ENCODE results near the gene BACE1-AS.

Gene BACE1-AS

GRCh38 chr11:117281159-117281558, 10.0 kb upstream of the BACE1-AS start:
- no peak overlapping the region for H3K27ac ChIP-seq (replicated peaks; ENCODE audit: low read length)
- no peak overlapping the region for H2AK5ac ChIP-seq (ENCODE audit: low read depth, low read length)
- no peak overlapping the region for H3K4me2 ChIP-seq (ENCODE audit: insufficient read depth, low read length, poor library complexity, severe bottlenecking)
- peaks cover 2% of the 10 kb centered on the region for H3K79me1 ChIP-seq (ENCODE audit: low read depth, low read length)
- H3K4ac ChIP-seq (ENCODE audit: low read length) = no peak overlapping the region
- H4K91ac ChIP-seq (ENCODE audit: low read depth, low read length, poor library complexity) = no peak overlapping the region
- H3K9ac ChIP-seq (ENCODE audit: low read depth, low read length, poor library complexity) = no peak overlapping the region
- no CpG with 5 or more reads among the region's 6 CpGs for WGBS, 2 donors (ENCODE audit: extremely low coverage in 2 of 2, insufficient read length in 2 of 2, insufficient replicate concordance in 1 of 2)
- DNase-seq (ENCODE audit: low spot score) = no peak
- no peak overlapping the region for H2BK120ac ChIP-seq (ENCODE audit: low read depth, low read length)
- H3K18ac ChIP-seq (ENCODE audit: low read length) = no peak overlapping the region
- H3K4me3 ChIP-seq (ENCODE audit: low read length in 2 of 2) = no peak overlapping the region
- no peak overlapping the region for H3K23ac ChIP-seq (ENCODE audit: low read depth, low read length, poor library complexity)
- peaks cover 29 to 79% of the 10 kb centered on the region in 2 donors for H3K36me3 ChIP-seq (replicated peaks in 1 of 2; ENCODE audit: control insufficient read depth in 2 of 2, insufficient read depth in 2 of 2, low read length in 2 of 2)
- no peak overlapping the region for H4K8ac ChIP-seq (ENCODE audit: low read depth, low read length)
- H3K9me3 ChIP-seq (replicated peaks in 1 of 2; ENCODE audit: control insufficient read depth in 2 of 2, insufficient read depth in 1 of 2, low read depth in 1 of 2, low read length in 2 of 2) = no peaks in the 10 kb centered on the region
- H2AFZ ChIP-seq (ENCODE audit: low read length) = no peak overlapping the region
- no peaks in the 10 kb centered on the region for H3K4me1 ChIP-seq (ENCODE audit: control insufficient read depth in 2 of 2, insufficient read depth in 1 of 2, low read depth in 1 of 2, low read length in 2 of 2)
- H3K27me3 ChIP-seq (ENCODE audit: control insufficient read depth in 3 of 3, insufficient read depth in 3 of 3, low read depth in 1 of 3, low read length in 3 of 3) = no peaks in the 10 kb centered on the region
- no peak overlapping the region for H2BK12ac ChIP-seq (ENCODE audit: low read length)
- H3K14ac ChIP-seq (ENCODE audit: low read length) = no peak overlapping the region
- no peak overlapping the region for H2BK5ac ChIP-seq (ENCODE audit: low read length)
- H2BK15ac ChIP-seq (ENCODE audit: low read length) = no peak overlapping the region

GRCh38 chr11:117281869-117282268, 9.3 kb upstream of the BACE1-AS start:
- Histone ChIP-seq H2BK12ac (ENCODE audit: low read length) (no peak overlapping the region), H3K27me3 (ENCODE audit: control insufficient read depth in 3 of 3, insufficient read depth in 3 of 3, low read depth in 1 of 3, low read length in 3 of 3) (no peaks in the 10 kb centered on the region), H3K23ac (ENCODE audit: low read depth, low read length, poor library complexity) (no peak overlapping the region), H3K27ac (replicated peaks; ENCODE audit: low read length) (no peak overlapping the region), H3K14ac (ENCODE audit: low read length) (no peak overlapping the region), H3K4me3 (ENCODE audit: low read length in 2 of 2) (no peak overlapping the region), H2AK5ac (ENCODE audit: low read depth, low read length) (no peak overlapping the region), H3K79me1 (ENCODE audit: low read depth, low read length) (peaks cover 2% of the 10 kb centered on the region), H4K91ac (ENCODE audit: low read depth, low read length, poor library complexity) (no peak overlapping the region), H3K18ac (ENCODE audit: low read length) (no peak overlapping the region), H3K4me2 (ENCODE audit: insufficient read depth, low read length, poor library complexity, severe bottlenecking) (no peak overlapping the region), H2BK15ac (ENCODE audit: low read length) (no peak overlapping the region), H3K9me3 (replicated peaks in 1 of 2; ENCODE audit: control insufficient read depth in 2 of 2, insufficient read depth in 1 of 2, low read depth in 1 of 2, low read length in 2 of 2) (no peaks in the 10 kb centered on the region), H4K8ac (ENCODE audit: low read depth, low read length) (no peak overlapping the region), H3K9ac (ENCODE audit: low read depth, low read length, poor library complexity) (no peak overlapping the region), H2BK5ac (ENCODE audit: low read length) (no peak overlapping the region), H3K36me3 (replicated peaks in 1 of 2; ENCODE audit: control insufficient read depth in 2 of 2, insufficient read depth in 2 of 2, low read length in 2 of 2) (peaks cover 29 to 79% of the 10 kb centered on the region in 2 donors), H3K4me1 (ENCODE audit: control insufficient read depth in 2 of 2, insufficient read depth in 1 of 2, low read depth in 1 of 2, low read length in 2 of 2) (no peaks in the 10 kb centered on the region), H2BK120ac (ENCODE audit: low read depth, low read length) (no peak overlapping the region), H3K4ac (ENCODE audit: low read length) (no peak overlapping the region), H2AFZ (ENCODE audit: low read length) (no peak overlapping the region)
- WGBS, 2 donors (ENCODE audit: extremely low coverage in 2 of 2, insufficient read length in 2 of 2, insufficient replicate concordance in 1 of 2) = no CpG with 5 or more reads among the region's 7 CpGs
- DNase-seq (ENCODE audit: low spot score) = no peak

GRCh38 chr11:117282956-117283355, 8.2 kb upstream of the BACE1-AS start:
- Histone ChIP-seq H3K79me1 (ENCODE audit: low read depth, low read length) (peaks cover 2% of the 10 kb centered on the region), H2BK15ac (ENCODE audit: low read length) (no peak overlapping the region), H3K4me1 (ENCODE audit: control insufficient read depth in 2 of 2, insufficient read depth in 1 of 2, low read depth in 1 of 2, low read length in 2 of 2) (no peaks in the 10 kb centered on the region), H3K36me3 (replicated peaks in 1 of 2; ENCODE audit: control insufficient read depth in 2 of 2, insufficient read depth in 2 of 2, low read length in 2 of 2) (peaks cover 33 to 89% of the 10 kb centered on the region in 2 donors), H3K4me3 (ENCODE audit: low read length in 2 of 2) (no peak overlapping the region), H2BK12ac (ENCODE audit: low read length) (no peak overlapping the region), H2AFZ (ENCODE audit: low read length) (no peak overlapping the region), H3K14ac (ENCODE audit: low read length) (no peak overlapping the region), H3K4ac (ENCODE audit: low read length) (no peak overlapping the region), H2BK5ac (ENCODE audit: low read length) (no peak overlapping the region), H3K18ac (ENCODE audit: low read length) (no peak overlapping the region), H3K27ac (replicated peaks; ENCODE audit: low read length) (no peak overlapping the region), H3K4me2 (ENCODE audit: insufficient read depth, low read length, poor library complexity, severe bottlenecking) (no peak overlapping the region), H2AK5ac (ENCODE audit: low read depth, low read length) (no peak overlapping the region), H3K9me3 (replicated peaks in 1 of 2; ENCODE audit: control insufficient read depth in 2 of 2, insufficient read depth in 1 of 2, low read depth in 1 of 2, low read length in 2 of 2) (no peaks in the 10 kb centered on the region), H3K9ac (ENCODE audit: low read depth, low read length, poor library complexity) (no peak overlapping the region), H4K8ac (ENCODE audit: low read depth, low read length) (no peak overlapping the region), H2BK120ac (ENCODE audit: low read depth, low read length) (no peak overlapping the region), H3K27me3 (ENCODE audit: control insufficient read depth in 3 of 3, insufficient read depth in 3 of 3, low read depth in 1 of 3, low read length in 3 of 3) (no peaks in the 10 kb centered on the region), H4K91ac (ENCODE audit: low read depth, low read length, poor library complexity) (no peak overlapping the region), H3K23ac (ENCODE audit: low read depth, low read length, poor library complexity) (no peak overlapping the region)
- WGBS, 2 donors (ENCODE audit: extremely low coverage in 2 of 2, insufficient read length in 2 of 2, insufficient replicate concordance in 1 of 2) = no CpG with 5 or more reads among the region's 3 CpGs
- no peak for DNase-seq (ENCODE audit: low spot score)

GRCh38 chr11:117284053-117284452, 7.1 kb upstream of the BACE1-AS start:
- H4K8ac ChIP-seq (ENCODE audit: low read depth, low read length) = no peak overlapping the region
- no peak overlapping the region for H3K23ac ChIP-seq (ENCODE audit: low read depth, low read length, poor library complexity)
- no peak for DNase-seq (ENCODE audit: low spot score)
- H3K14ac ChIP-seq (ENCODE audit: low read length) = no peak overlapping the region
- H3K27ac ChIP-seq (replicated peaks; ENCODE audit: low read length) = no peak overlapping the region
- no peak overlapping the region for H3K4me3 ChIP-seq (ENCODE audit: low read length in 2 of 2)
- H2BK120ac ChIP-seq (ENCODE audit: low read depth, low read length) = no peak overlapping the region
- H3K9me3 ChIP-seq (replicated peaks in 1 of 2; ENCODE audit: control insufficient read depth in 2 of 2, insufficient read depth in 1 of 2, low read depth in 1 of 2, low read length in 2 of 2) = no peaks in the 10 kb centered on the region
- no peak overlapping the region for H2AFZ ChIP-seq (ENCODE audit: low read length)
- no peak overlapping the region for H3K18ac ChIP-seq (ENCODE audit: low read length)
- no peaks in the 10 kb centered on the region for H3K27me3 ChIP-seq (ENCODE audit: control insufficient read depth in 3 of 3, insufficient read depth in 3 of 3, low read depth in 1 of 3, low read length in 3 of 3)
- no peak overlapping the region for H3K9ac ChIP-seq (ENCODE audit: low read depth, low read length, poor library complexity)
- no peak overlapping the region for H3K4me2 ChIP-seq (ENCODE audit: insufficient read depth, low read length, poor library complexity, severe bottlenecking)
- no peak overlapping the region for H2BK15ac ChIP-seq (ENCODE audit: low read length)
- H3K36me3 ChIP-seq (replicated peaks in 1 of 2; ENCODE audit: control insufficient read depth in 2 of 2, insufficient read depth in 2 of 2, low read length in 2 of 2) = peaks cover 36 to 96% of the 10 kb centered on the region in 2 donors
- WGBS, 2 donors (ENCODE audit: extremely low coverage in 2 of 2, insufficient read length in 2 of 2, insufficient replicate concordance in 1 of 2) = no CpG with 5 or more reads among the region's 2 CpGs
- no peak overlapping the region for H3K4ac ChIP-seq (ENCODE audit: low read length)
- no peak overlapping the region for H2AK5ac ChIP-seq (ENCODE audit: low read depth, low read length)
- H2BK5ac ChIP-seq (ENCODE audit: low read length) = no peak overlapping the region
- no peaks in the 10 kb centered on the region for H3K4me1 ChIP-seq (ENCODE audit: control insufficient read depth in 2 of 2, insufficient read depth in 1 of 2, low read depth in 1 of 2, low read length in 2 of 2)
- H3K79me1 ChIP-seq (ENCODE audit: low read depth, low read length) = peaks cover 2% of the 10 kb centered on the region
- no peak overlapping the region for H2BK12ac ChIP-seq (ENCODE audit: low read length)
- H4K91ac ChIP-seq (ENCODE audit: low read depth, low read length, poor library complexity) = no peak overlapping the region

Measured in neuronal stem cell (in vitro differentiated cells).